ACC112 (cell line): ENCODE results near the gene ZNF503.

ENCODE experiments used
- H2AFZ ChIP-seq: fragments of 200-600 bp; sonication (generic); one replicate; pipeline ENCODE4 v1.6.0; 2017; ENCODE audit warnings: antibody characterized with exemption, low read length; ENCODE audit not compliant: unreplicated experiment
- H3K27ac ChIP-seq: fragments of 200-600 bp; sonication (generic); 2 replicates; pipeline ENCODE4 v1.5.1; 2014; ENCODE audit warnings: low read depth, mild to moderate bottlenecking, antibody characterized with exemption, low read length, moderate library complexity
- H3K27me3 ChIP-seq: fragments of 200-600 bp; sonication (generic); 2 replicates; pipeline ENCODE4 v1.6.1; 2014; ENCODE audit warnings: mild to moderate bottlenecking, antibody characterized with exemption, low read length, moderate library complexity, mixed read lengths; ENCODE audit not compliant: insufficient read depth
- H3K36me3 ChIP-seq: fragments of 200-600 bp; sonication (generic); 2 replicates; pipeline ENCODE4 v1.6.1; 2016; ENCODE audit warnings: mild to moderate bottlenecking, antibody characterized with exemption, low read length, moderate library complexity, mixed read lengths; ENCODE audit not compliant: insufficient read depth
- H3K4me1 ChIP-seq: fragments of 200-600 bp; sonication (generic); one replicate; pipeline ENCODE4 v1.6.1; 2016; ENCODE audit warnings: low read length, mixed read lengths; ENCODE audit not compliant: insufficient read depth, unreplicated experiment, control insufficient read depth
- H3K4me3 ChIP-seq: fragments of 200-600 bp; sonication (generic); 2 replicates; pipeline ENCODE4 v1.5.1; 2014; ENCODE audit warnings: mild to moderate bottlenecking, low read depth, low read length
- H3K79me2 ChIP-seq: fragments of 200-600 bp; sonication (generic); one replicate; pipeline ENCODE4 v1.6.0; 2016; ENCODE audit warnings: low read length; ENCODE audit not compliant: control insufficient read depth, unreplicated experiment, insufficient read depth

The ZNF503 gene

GRCh38 chr10:75351637-75352036 is 49.9 kb downstream of the ZNF503 start:
- H2AFZ ChIP-seq, result no peak overlapping the region
- peaks cover 6% of the 10 kb centered on the region for H3K4me1 ChIP-seq
- H3K27me3 ChIP-seq, result no peaks in the 10 kb centered on the region
- H3K79me2 ChIP-seq, result no peaks in the 10 kb centered on the region
- no peak overlapping the region for H3K4me3 ChIP-seq
- H3K36me3 ChIP-seq, result no peaks in the 10 kb centered on the region
- no peak overlapping the region for H3K27ac ChIP-seq

- no peaks in the 10 kb centered on the region for H3K79me2 ChIP-seq
- no peak overlapping the region for H2AFZ ChIP-seq
- H3K4me1 ChIP-seq, result peaks cover 6% of the 10 kb centered on the region
- no peaks in the 10 kb centered on the region for H3K27me3 ChIP-seq
- no peak overlapping the region for H3K4me3 ChIP-seq
- no peaks in the 10 kb centered on the region for H3K36me3 ChIP-seq
- no peak overlapping the region for H3K27ac ChIP-seq
Observed at GRCh38 chr10:75350791-75351190, 50.8 kb downstream of the ZNF503 start.
